WERI-Rb-1 (cell line): ENCODE data around the gene ARHGEF26.

Source experiments
- DNase-seq: peaks from one replicate; pipeline ENCODE4 v3.0.0-alpha.2; 2020
- H3K27ac ChIP-seq: fragments of 250-450 bp; sonication (Bioruptor Pico); 2 replicates; pipeline ENCODE4 v1.5.1; 2020; ENCODE audit warnings: mild to moderate bottlenecking, moderate library complexity
- H3K27me3 ChIP-seq: fragments of 250-450 bp; sonication (Bioruptor Pico); 2 replicates; pipeline ENCODE4 v1.5.1; 2021; ENCODE audit warnings: mild to moderate bottlenecking, low read depth, moderate library complexity; ENCODE audit not compliant: insufficient read depth, severe bottlenecking
- H3K36me3 ChIP-seq: fragments of 250-450 bp; sonication (Bioruptor Pico); 2 replicates; pipeline ENCODE4 v1.5.1; 2020; ENCODE audit warnings: mild to moderate bottlenecking, moderate library complexity
- H3K4me3 ChIP-seq: 2 replicates; pipeline ENCODE4 v1.5.1; 2011; ENCODE audit warnings: low read depth, mild to moderate bottlenecking, control low read depth, low read length
- H3K9me3 ChIP-seq: fragments of 250-450 bp; sonication (Bioruptor Pico); 2 replicates; pipeline ENCODE4 v1.5.1; 2021; ENCODE audit warnings: mild to moderate bottlenecking, moderate library complexity; ENCODE audit not compliant: severe bottlenecking
- CTCF ChIP-seq: IDR thresholded peaks from 2 replicates; pipeline ENCODE4 v1.5.1; 2011; ENCODE audit warnings: low read depth, mild to moderate bottlenecking, control low read depth, inconsistent platforms, low read length

ARHGEF26 gene

GRCh38 chr3:154111365-154111935 is 9.7 kb upstream of the ARHGEF26 start:
- no peak for TF ChIP-seq CTCF
- Histone ChIP-seq H3K36me3 (no peaks in the 10 kb centered on the region), H3K27me3 (no peaks in the 10 kb centered on the region), H3K4me3 (no peak overlapping the region), H3K27ac (no peak overlapping the region), H3K9me3 (no peaks in the 10 kb centered on the region)
- no peak for DNase-seq

GRCh38 chr3:154112146-154112852 is 8.9 kb upstream of the ARHGEF26 start:
- no peak overlapping the region for H3K4me3 ChIP-seq
- no peak overlapping the region for H3K27ac ChIP-seq
- no peaks in the 10 kb centered on the region for H3K36me3 ChIP-seq
- no peak for TF ChIP-seq CTCF
- no peaks in the 10 kb centered on the region for H3K27me3 ChIP-seq
- DNase-seq: no peak
- H3K9me3 ChIP-seq: no peaks in the 10 kb centered on the region

GRCh38 chr3:154113609-154114008 is 7.6 kb upstream of the ARHGEF26 start:
- Histone ChIP-seq H3K27me3 (no peaks in the 10 kb centered on the region), H3K36me3 (no peaks in the 10 kb centered on the region), H3K9me3 (no peaks in the 10 kb centered on the region), H3K27ac (no peak overlapping the region), H3K4me3 (no peak overlapping the region)
- no peak for DNase-seq
- TF ChIP-seq CTCF: no peak

GRCh38 chr3:154115332-154115731 is 5.9 kb upstream of the ARHGEF26 start:
- no peak for DNase-seq
- Histone ChIP-seq H3K36me3 (no peaks in the 10 kb centered on the region), H3K27me3 (no peaks in the 10 kb centered on the region), H3K27ac (no peak overlapping the region), H3K9me3 (no peaks in the 10 kb centered on the region), H3K4me3 (no peak overlapping the region)
- no peak for TF ChIP-seq CTCF

- Histone ChIP-seq H3K9me3 (peaks cover 3% of the 10 kb centered on the region), H3K27ac (no peak overlapping the region), H3K36me3 (no peaks in the 10 kb centered on the region), H3K4me3 (no peak overlapping the region), H3K27me3 (no peaks in the 10 kb centered on the region)
- no peak for TF ChIP-seq CTCF
- no peak for DNase-seq
Measured at GRCh38 chr3:154119951-154120350, 1.2 kb upstream of the ARHGEF26 start.
